AG04449 (cell line): ENCODE results near the gene ARMH3.

Experiments
- CTCF ChIA-PET: fragments of 350-600 bp; formaldehyde crosslinking; extraction: SDS; loops from one replicate; lab custom pipeline; 2021; ENCODE audit warnings: antibody characterized with exemption; lab: Yijun Ruan, JAX
- POLR2A ChIA-PET: fragments of 400-600, 350-600 bp; formaldehyde crosslinking; extraction: SDS; loops from one replicate; lab custom pipeline; 2020; ENCODE audit warnings: antibody characterized with exemption, inconsistent platforms; lab: Yijun Ruan, JAX
- DNase-seq: peaks from one replicate; pipeline ENCODE4 v3.0.0-alpha.2; 2010; ENCODE audit warnings: low read depth, low spot score
- H3K4me3 ChIP-seq: 2 replicates; pipeline ENCODE4 v1.5.1; 2011; ENCODE audit warnings: low read depth, mild to moderate bottlenecking, control low read depth, low read length
- TF ChIP-seq, protein P1 (sequence below): IDR thresholded peaks from one replicate; pipeline ENCODE4 v1.5.1; 2011; ENCODE audit warnings: mild to moderate bottlenecking, moderate library complexity, low read length, control low read depth, inconsistent platforms; ENCODE audit not compliant: insufficient read depth; ENCODE audit errors: missing control alignments

ARMH3 gene

DNA sequence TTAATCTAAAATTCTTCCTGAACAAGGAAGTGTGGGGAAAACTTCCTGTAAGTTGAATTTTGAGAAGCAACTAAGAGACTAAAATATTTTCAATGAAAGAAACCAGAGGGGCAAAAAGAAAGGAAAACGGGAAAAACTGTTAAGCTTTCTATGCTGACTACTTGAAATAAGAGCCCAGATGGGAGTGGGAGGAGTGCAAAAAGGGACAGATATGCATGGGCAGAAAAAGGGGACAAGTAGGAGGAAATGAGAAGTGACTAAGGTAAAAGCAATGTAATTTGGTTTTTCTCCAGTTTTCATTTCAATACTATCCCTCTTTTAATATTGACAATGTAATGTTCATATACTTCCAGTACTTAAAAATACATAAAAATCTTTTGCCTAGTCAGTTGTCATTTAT, 248.8 kb downstream of the ARMH3 start:
- DNase-seq, result no peak
- H3K4me3 ChIP-seq, result no peak overlapping the region
- POLR2A ChIA-PET, result no interaction called here
- TF ChIP-seq, protein P1, sequence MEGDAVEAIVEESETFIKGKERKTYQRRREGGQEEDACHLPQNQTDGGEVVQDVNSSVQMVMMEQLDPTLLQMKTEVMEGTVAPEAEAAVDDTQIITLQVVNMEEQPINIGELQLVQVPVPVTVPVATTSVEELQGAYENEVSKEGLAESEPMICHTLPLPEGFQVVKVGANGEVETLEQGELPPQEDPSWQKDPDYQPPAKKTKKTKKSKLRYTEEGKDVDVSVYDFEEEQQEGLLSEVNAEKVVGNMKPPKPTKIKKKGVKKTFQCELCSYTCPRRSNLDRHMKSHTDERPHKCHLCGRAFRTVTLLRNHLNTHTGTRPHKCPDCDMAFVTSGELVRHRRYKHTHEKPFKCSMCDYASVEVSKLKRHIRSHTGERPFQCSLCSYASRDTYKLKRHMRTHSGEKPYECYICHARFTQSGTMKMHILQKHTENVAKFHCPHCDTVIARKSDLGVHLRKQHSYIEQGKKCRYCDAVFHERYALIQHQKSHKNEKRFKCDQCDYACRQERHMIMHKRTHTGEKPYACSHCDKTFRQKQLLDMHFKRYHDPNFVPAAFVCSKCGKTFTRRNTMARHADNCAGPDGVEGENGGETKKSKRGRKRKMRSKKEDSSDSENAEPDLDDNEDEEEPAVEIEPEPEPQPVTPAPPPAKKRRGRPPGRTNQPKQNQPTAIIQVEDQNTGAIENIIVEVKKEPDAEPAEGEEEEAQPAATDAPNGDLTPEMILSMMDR, result no peak
- CTCF ChIA-PET, result interaction anchor here (0.7 kb wide), 1 partner anchor 26 kb away, joined by 3 read pairs; no protein-coding TSS in a partner anchor

DNA sequence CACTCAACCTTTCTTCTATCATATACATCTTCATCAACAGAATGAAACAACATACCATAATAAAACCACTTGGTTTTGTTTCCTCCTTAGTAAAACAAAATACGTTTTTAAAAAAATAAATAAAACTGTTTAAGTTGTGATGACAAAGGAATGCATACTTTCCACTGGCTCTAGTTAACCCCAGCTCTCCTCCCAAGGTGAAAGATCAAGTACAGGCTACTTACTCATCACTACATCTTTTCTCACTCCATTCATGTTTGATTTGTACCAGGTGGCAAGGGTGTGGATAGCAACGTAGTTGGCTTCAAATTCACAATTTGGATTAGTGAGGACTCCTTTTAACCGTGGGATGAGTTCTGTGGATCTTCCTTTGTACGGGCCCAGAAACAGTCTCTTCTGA, 252.5 kb downstream of the ARMH3 start:
- DNase-seq, result no peak
- TF ChIP-seq, protein P1, result no peak
- no peak overlapping the region for H3K4me3 ChIP-seq
- ChIA-PET CTCF (interaction anchor here (0.9 to 1.6 kb wide), 4 partner anchors 8 to 589 kb away, joined by 3 to 4 read pairs (median 4); partner anchors contain the start of gene NPM3), POLR2A (no interaction called here)

DNA sequence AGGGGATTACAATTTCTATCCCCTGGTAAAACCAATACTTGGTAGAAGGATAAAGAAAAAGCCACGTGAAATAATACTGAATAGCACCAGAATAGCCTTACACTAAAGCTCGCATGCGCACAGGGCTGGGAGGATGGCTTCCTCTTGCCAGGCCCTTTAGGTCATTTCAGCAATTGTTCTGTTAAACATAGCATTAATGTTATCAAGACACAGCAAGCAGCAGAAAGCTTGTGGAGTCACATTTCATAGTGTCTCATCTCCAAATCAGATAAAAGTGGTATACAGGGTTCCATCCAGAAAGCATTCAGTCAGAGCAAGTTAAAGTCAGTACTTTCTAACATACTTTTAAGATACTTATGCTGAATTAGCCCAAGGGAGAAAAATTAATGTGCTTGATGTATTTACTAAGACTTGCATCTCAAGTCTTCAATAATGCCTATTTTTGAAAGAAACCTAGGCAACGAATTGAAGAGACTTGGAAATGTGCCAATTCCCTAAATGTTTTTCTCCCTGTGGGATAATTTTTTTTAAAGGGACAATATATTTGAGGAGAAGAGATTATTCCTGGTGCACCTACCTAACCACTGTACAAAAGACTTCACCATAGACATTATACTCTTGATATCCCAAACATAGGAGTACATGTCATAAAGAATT, 258.4 kb downstream of the ARMH3 start:
- ChIA-PET CTCF (interaction anchor here (1.0 to 7.5 kb wide), 6 partner anchors 8 to 227 kb away, joined by 3 to 91 read pairs (median 4); partner anchors contain the start of gene NPM3), POLR2A (interaction anchor here (0.8 kb wide), 1 partner anchor 17 kb away, joined by 3 read pairs; no protein-coding TSS in a partner anchor)
- H3K4me3 ChIP-seq, result no peak overlapping the region
- TF ChIP-seq, protein P1, result no peak
- DNase-seq, result no peak
